ENCODE data around the gene GIGYF2.

GRCh38 chr2:232892221-232892620 is 195.1 kb downstream of the GIGYF2 start:
- TF ChIP-seq, protein P1, sequence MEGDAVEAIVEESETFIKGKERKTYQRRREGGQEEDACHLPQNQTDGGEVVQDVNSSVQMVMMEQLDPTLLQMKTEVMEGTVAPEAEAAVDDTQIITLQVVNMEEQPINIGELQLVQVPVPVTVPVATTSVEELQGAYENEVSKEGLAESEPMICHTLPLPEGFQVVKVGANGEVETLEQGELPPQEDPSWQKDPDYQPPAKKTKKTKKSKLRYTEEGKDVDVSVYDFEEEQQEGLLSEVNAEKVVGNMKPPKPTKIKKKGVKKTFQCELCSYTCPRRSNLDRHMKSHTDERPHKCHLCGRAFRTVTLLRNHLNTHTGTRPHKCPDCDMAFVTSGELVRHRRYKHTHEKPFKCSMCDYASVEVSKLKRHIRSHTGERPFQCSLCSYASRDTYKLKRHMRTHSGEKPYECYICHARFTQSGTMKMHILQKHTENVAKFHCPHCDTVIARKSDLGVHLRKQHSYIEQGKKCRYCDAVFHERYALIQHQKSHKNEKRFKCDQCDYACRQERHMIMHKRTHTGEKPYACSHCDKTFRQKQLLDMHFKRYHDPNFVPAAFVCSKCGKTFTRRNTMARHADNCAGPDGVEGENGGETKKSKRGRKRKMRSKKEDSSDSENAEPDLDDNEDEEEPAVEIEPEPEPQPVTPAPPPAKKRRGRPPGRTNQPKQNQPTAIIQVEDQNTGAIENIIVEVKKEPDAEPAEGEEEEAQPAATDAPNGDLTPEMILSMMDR (IDR thresholded peaks at IDR 0.05; ENCODE audit: low read depth, low read length, missing input control), result no peak
- TF ChIP-seq, protein P2, sequence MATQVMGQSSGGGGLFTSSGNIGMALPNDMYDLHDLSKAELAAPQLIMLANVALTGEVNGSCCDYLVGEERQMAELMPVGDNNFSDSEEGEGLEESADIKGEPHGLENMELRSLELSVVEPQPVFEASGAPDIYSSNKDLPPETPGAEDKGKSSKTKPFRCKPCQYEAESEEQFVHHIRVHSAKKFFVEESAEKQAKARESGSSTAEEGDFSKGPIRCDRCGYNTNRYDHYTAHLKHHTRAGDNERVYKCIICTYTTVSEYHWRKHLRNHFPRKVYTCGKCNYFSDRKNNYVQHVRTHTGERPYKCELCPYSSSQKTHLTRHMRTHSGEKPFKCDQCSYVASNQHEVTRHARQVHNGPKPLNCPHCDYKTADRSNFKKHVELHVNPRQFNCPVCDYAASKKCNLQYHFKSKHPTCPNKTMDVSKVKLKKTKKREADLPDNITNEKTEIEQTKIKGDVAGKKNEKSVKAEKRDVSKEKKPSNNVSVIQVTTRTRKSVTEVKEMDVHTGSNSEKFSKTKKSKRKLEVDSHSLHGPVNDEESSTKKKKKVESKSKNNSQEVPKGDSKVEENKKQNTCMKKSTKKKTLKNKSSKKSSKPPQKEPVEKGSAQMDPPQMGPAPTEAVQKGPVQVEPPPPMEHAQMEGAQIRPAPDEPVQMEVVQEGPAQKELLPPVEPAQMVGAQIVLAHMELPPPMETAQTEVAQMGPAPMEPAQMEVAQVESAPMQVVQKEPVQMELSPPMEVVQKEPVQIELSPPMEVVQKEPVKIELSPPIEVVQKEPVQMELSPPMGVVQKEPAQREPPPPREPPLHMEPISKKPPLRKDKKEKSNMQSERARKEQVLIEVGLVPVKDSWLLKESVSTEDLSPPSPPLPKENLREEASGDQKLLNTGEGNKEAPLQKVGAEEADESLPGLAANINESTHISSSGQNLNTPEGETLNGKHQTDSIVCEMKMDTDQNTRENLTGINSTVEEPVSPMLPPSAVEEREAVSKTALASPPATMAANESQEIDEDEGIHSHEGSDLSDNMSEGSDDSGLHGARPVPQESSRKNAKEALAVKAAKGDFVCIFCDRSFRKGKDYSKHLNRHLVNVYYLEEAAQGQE (IDR thresholded peaks at IDR 0.05), result no peak
- no peak for TF ChIP-seq SP1 (IDR thresholded peaks at IDR 0.05)
- TF ChIP-seq, protein P3, sequence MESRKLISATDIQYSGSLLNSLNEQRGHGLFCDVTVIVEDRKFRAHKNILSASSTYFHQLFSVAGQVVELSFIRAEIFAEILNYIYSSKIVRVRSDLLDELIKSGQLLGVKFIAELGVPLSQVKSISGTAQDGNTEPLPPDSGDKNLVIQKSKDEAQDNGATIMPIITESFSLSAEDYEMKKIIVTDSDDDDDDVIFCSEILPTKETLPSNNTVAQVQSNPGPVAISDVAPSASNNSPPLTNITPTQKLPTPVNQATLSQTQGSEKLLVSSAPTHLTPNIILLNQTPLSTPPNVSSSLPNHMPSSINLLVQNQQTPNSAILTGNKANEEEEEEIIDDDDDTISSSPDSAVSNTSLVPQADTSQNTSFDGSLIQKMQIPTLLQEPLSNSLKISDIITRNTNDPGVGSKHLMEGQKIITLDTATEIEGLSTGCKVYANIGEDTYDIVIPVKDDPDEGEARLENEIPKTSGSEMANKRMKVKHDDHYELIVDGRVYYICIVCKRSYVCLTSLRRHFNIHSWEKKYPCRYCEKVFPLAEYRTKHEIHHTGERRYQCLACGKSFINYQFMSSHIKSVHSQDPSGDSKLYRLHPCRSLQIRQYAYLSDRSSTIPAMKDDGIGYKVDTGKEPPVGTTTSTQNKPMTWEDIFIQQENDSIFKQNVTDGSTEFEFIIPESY (IDR thresholded peaks at IDR 0.05), result no peak
- no peak for TF ChIP-seq HNF4A (conservative IDR thresholded peaks at IDR 0.05)
- no peak for TF ChIP-seq RAD21 (IDR thresholded peaks at IDR 0.05)
